Kasumi-1 (cell line): ENCODE data around the gene ADA.
A peak's percentile ranks its signal among the peaks of the same experiment; 100 is the strongest.
"Not testable (repeated sequence)": the region's sequence is repeated elsewhere in the genome, so short reads cannot be mapped to it uniquely, and the experiment has no call there.

Experiments
- DNase-seq, 2 experiments: peaks; one replicate each; lab custom pipeline; 2025; lab: John Stamatoyannopoulos, UW

ADA gene

GRCh38 chr20:44678990-44679611 lies 27.6 kb upstream of the ADA start:
- DNase-seq: no peak

DNA sequence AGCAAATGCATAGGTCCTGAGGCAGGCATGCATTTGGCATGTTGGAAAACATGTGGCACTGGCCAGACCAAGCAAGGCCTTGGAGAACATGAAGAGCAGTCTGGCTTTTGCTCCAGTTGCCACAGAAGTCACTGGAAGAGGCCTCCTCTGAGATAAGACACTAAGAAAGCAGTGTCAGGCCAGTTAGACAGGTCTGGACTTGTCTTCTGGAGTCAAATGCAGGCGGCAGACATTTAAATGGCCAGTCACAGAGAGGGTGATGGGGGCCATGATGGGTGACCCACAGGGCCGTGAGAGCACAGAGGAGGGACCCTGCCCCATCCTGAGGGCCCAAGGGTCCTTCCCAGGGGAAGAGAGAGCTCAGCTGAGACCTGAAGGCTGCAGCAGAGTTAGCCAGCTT lies 26.7 kb upstream of the ADA start:
- DNase-seq: no peak

DNA sequence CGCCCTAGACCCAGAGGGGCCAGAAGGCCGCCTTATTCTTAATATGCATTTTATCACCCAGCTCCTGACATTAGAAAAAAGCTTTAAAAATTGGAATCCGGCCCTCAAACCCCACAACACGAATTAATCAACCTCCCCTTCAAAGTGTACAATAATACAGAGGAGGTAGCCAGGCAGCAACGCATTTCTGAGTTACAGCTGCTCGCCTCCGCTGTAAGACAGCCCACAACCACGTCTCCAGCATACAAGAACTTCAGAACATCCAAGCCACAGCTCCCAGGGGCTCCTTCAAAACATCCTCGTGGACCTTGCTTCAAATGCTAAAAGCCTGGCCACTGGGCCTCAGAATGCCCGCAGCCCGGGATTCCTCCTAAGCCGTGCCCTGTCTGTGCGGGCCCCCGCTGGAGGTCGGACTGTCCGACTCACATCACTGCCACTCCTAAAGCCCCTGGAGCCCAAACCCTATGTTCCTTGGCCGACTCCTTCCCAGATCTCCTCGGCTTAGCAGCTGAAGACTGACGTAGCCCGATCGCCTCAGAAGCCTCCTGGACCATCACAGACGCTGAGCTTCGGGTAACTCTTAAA lies 20.9 kb upstream of the ADA start:
- not testable (repeated sequence) for DNase-seq

DNA sequence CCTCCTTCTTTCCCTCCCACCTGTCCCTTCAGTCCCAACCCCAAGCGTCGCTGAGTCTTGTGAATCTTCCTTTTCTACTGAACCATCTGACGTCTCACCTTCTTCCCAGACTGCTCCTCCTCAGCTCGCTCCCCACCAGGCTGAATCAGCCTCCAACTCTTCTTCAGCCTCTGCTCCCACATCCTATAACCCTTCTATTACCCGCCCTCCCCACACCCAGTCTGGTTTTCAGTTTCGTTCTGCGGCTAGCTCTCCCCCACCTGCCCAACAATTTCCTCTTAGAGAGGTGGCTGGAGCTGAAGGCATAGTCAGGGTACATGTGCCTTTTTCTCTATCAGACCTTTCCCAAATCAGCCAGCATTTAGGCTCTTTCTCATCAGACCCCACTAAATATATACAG lies 20.0 kb upstream of the ADA start:
- DNase-seq: not testable (repeated sequence)

DNA sequence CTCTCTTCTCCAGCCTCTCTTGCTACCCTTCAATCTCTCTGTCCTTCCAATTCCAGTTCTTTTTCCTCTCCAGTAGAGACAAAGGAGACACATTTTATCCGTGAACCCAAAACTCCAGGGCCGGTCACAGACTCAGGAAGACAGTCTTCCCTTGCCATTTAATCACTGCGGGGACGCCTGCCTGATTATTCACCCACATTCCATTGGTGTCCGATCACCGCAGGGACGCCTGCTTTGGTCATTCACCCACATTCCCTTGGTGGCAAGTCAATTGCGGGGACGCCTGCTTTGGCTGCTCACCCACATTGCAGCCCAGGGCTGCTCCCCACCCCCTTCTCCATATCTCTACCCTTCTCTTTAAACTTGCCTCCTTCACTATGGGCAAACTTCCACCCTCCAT lies 19.4 kb upstream of the ADA start:
- not testable (repeated sequence) for DNase-seq

DNA sequence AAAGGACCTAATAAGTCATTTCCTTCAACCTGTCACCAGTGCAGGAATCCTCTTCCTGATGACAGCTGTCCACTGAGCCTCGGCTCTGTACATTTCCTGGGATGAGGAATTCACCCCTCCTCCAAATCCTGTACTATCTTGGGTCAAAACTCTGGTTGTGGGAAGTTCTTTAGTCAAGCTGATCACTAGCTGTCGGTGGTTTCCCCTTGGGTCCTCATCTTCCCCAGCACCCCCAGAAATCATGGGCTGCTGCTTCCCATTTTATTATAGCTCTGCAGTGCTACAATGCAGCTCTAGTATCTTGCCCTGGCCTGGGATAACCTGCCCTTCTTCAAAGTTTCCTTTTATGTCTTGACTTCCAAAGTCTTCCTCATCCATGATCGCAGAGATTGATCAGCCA lies 14.6 kb upstream of the ADA start:
- no peak for DNase-seq

GRCh38 chr20:44664131-44664530 lies 12.6 kb upstream of the ADA start:
- DNase-seq: peak; percentile 45 to 57

GRCh38 chr20:44662261-44662660 lies 10.8 kb upstream of the ADA start:
- DNase-seq: no peak

DNA sequence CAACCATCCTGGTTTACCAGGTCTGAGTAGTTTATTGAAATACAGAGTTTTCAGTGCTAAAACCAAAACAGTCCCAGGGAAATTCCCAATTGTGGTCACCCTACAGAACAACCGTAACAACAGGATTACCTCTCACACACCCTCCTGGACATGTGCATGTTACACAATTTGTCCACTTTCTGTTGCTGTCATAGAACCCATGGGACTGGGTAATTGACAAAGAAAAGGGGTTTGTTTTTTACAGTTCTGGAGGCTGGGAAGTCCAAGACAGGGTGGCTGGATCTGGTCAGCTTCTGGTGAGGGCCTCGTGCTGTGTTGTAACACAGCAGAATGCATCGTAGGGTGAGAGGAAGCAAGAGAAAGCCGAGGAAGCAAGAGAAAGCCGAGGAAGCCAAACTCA lies 9.1 kb upstream of the ADA start:
- DNase-seq: no peak

- DNase-seq: no peak
Observed at GRCh38 chr20:44659931-44660330, 8.4 kb upstream of the ADA start.

DNA sequence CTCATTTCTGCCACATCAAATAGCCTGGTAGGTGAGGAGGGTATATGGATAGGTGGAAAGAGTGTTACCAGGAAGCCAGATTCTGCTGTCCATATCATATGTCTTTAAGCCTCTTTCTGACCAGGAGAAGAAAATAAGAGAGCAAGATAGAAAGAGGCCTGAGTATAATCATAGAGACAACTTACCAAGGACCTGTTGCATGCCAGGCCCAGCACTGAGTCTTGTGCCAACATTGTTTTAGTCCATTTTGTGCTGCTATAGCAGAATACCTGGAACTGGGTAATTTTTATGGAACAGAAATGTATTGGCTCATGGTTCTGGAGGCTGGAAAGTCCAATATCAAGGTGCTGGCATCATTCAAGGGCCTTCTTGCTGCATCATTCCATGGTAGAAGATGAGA lies 7.3 kb upstream of the ADA start:
- DNase-seq: no peak

DNA sequence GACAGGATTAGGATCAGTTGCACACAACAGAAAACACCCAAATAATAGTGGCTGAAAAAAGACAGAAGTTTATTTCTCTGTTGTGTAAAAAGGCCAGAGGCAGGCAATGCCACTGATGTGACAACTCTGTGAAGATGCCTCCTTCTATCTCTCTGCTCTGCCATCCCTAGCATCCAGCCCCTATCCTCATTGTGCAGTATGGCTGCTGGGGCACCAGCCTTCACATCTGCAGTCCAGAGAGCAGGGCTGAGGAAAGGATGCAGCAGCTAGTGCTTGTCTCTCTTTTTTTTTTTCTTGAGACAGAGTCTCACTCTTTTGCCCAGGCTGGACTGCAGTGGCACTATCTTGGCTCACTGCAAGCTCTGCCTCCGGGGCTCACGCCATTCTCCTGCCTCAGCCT lies 6.4 kb upstream of the ADA start:
- no peak for DNase-seq

DNA sequence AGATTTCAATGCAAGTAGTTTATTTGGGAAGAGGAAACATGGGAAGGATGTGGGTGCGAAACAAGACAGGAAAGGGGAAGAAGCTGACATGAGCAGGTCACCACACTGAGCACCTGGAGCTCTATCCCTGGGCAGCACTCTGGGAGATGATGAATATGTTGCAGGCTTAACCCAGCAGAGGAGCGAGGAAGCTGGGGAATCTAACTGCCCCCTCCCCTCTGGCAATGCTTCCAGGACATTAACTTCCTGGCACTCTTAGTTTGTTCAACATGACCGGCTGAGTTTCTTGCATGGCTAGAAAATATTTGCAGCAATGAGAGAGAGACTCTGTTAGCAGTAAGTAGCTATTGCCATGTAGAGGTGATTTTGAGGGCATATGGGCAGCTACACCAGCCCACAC lies 4.9 kb upstream of the ADA start:
- DNase-seq: no peak

GRCh38 chr20:44654210-44654609 lies 2.7 kb upstream of the ADA start:
- DNase-seq: not testable (repeated sequence)

DNA sequence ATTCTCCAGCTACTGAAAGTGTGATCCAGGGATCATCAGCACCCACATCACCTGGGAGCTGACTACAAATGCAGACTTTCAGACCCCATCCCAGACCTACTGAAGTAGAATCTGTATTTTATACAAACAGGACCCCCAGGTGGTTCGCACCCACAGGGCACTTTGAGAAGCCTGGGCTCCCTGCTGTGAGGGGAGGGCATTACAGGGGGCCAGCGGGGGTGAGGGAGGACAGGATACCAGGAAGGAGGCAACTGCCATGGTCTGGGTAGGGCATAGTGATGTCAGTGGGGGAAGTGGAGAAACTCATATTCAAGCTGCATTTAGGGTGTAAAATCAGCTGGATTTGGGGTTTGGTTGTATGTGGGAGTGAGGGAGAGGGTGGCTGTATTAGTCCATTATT lies 2.0 kb upstream of the ADA start:
- DNase-seq: no peak

GRCh38 chr20:44651434-44651683 lies 140 bp downstream of the ADA start:
- no peak for DNase-seq

GRCh38 chr20:44650771-44651433 lies 597 bp downstream of the ADA start:
- DNase-seq: peak in 1 of 2 experiments; percentile 14

- DNase-seq: no peak
Observed at GRCh38 chr20:44649976-44650375, 1.5 kb downstream of the ADA start.

GRCh38 chr20:44649126-44649525 lies 2.4 kb downstream of the ADA start:
- no peak for DNase-seq

DNA sequence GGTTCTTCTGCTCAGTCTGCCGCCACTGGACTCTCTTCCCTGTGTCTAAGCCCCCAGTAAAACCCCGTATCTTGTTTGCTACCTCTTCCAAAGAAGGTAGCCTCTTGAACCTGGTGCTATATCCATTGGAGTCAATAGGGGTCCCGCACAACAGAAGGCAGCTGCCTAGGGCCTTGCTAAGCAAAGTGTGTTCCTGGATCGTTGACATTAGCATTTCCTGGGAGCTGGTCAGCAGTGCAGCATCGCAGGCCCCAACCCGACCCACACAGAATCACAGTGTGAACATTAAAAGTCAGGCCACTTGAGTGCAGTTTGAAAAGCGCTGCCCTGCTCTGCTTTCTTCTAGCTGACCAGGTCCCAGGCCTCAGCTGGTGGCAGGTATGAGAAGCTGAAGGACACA lies 2.9 kb downstream of the ADA start:
- DNase-seq: no peak

- DNase-seq: no peak
Observed at GRCh38 chr20:44648068-44648467, 3.4 kb downstream of the ADA start.

GRCh38 chr20:44646641-44647274 lies 4.7 kb downstream of the ADA start:
- peak; percentile 66 to 76 for DNase-seq

DNA sequence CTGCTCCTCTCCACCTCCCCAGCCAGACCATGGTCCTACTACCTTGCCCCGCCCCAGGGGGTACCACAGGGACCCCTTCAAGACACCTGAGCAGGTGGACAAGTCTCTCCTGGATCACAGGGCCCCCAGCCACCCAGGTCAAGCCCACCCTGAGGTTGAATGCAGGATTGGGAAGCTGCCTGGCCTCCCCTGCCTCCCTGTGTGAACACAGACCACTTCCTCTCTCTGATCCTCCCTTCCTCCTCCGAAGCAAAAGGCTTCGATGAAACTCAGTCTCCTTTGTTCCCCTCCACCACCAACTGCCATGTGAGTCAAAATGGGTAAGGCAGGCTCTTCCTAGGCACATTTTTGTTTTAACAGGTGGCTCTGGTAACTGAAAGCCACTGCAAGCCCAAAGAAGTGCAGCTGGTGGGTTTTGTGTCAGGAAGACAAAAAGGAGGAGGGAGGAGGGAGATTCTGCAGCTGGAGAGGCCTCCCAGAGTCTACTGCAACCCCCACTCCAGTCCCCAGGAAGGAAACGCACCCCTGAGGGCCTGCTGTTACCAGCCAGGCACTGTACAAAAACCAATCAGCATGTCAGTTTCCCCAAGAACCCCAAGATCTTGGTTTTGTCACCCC lies 5.4 kb downstream of the ADA start:
- peak; percentile 98 to 99 for DNase-seq
